OCI-LY7 (cell line): ENCODE results near the gene ART4. TPM values are rescaled to one million over a fixed set of nuclear protein-coding genes. Genes with fewer than 3 reads are reported as not detected.

Source experiments
- BruUV-seq: library from RNA; stranded (reverse); fragments of 400-500 nt; replicated peaks from 2 replicates; lab custom pipeline; 2021; lab: Mats Ljungman, UMichigan
- CTCF ChIA-PET: fragments of 300-600 bp; sonication (Branson Sonifier 250); formaldehyde crosslinking; loops from one replicate; lab custom pipeline; 2022; ENCODE audit warnings: antibody characterized with exemption; ENCODE audit not compliant: unreplicated experiment; lab: Charles Lee
- POLR2A ChIA-PET: fragments of 300-600 bp; sonication (Branson Sonifier 250); formaldehyde crosslinking; loops from one replicate; lab custom pipeline; 2022; ENCODE audit warnings: antibody characterized with exemption; lab: Charles Lee
- DNase-seq: peaks from one replicate; pipeline ENCODE4 v3.0.0-alpha.2; 2015; ENCODE audit warnings: low spot score
- H2AFZ ChIP-seq: fragments of 200-600 bp; sonication (generic), shearing (Covaris generic); 2 replicates; pipeline ENCODE4 v1.6.1; 2014; ENCODE audit warnings: mild to moderate bottlenecking, antibody characterized with exemption, low read length, moderate library complexity
- H3K27ac ChIP-seq: fragments of 200-600 bp; sonication (generic); 2 replicates; pipeline ENCODE4 v1.5.1; 2014; ENCODE audit warnings: mixed run types, low read depth, mild to moderate bottlenecking, moderate library complexity, low read length, inconsistent platforms; ENCODE audit not compliant: poor library complexity, severe bottlenecking
- H3K36me3 ChIP-seq: fragments of 200-600 bp; sonication (generic); 2 replicates; pipeline ENCODE4 v1.6.1; 2014; ENCODE audit warnings: mild to moderate bottlenecking, antibody characterized with exemption, low read length, moderate library complexity, mixed read lengths; ENCODE audit not compliant: insufficient read depth
- H3K4me1 ChIP-seq: fragments of 200-600 bp; sonication (generic); 2 replicates; pipeline ENCODE4 v1.5.1; 2014; ENCODE audit warnings: mild to moderate bottlenecking, low read length; ENCODE audit not compliant: insufficient read depth, poor library complexity, severe bottlenecking
- H3K4me2 ChIP-seq: fragments of 200-600 bp; sonication (generic); 2 replicates; pipeline ENCODE4 v1.6.1; 2014; ENCODE audit warnings: mild to moderate bottlenecking, low read length
- H3K4me3 ChIP-seq: fragments of 200-600 bp; sonication (generic); 2 replicates; pipeline ENCODE4 v1.5.1; 2014; ENCODE audit warnings: mild to moderate bottlenecking, low read depth, low read length; ENCODE audit not compliant: poor library complexity, severe bottlenecking
- H3K79me2 ChIP-seq: fragments of 200-600 bp; sonication (generic); 2 replicates; pipeline ENCODE4 v1.6.1; 2016; ENCODE audit warnings: low read depth, mild to moderate bottlenecking, low read length, moderate library complexity, mixed read lengths; ENCODE audit not compliant: insufficient read depth
- H3K9me2 ChIP-seq: fragments of 200-600 bp; sonication (generic); 2 replicates; pipeline ENCODE4 v1.6.1; 2016; ENCODE audit warnings: mild to moderate bottlenecking, low read length, mixed read lengths; ENCODE audit not compliant: insufficient read depth
- H3K9me3 ChIP-seq: fragments of 200-600 bp; sonication (generic); 2 replicates; pipeline ENCODE4 v1.6.1; 2014; ENCODE audit warnings: mild to moderate bottlenecking, mixed run types, low read length, mixed read lengths
- H4K20me1 ChIP-seq: fragments of 200-600 bp; sonication (generic); 2 replicates; pipeline ENCODE4 v1.6.1; 2014; ENCODE audit warnings: mild to moderate bottlenecking, antibody characterized with exemption, low read length, moderate library complexity, mixed read lengths; ENCODE audit not compliant: insufficient read depth
- EZH2phosphoT487 ChIP-seq: fragments of 200-600 bp; sonication (generic); IDR thresholded peaks from 2 replicates; pipeline ENCODE4 v1.6.1; 2018; ENCODE audit warnings: low read depth, borderline replicate concordance, mild to moderate bottlenecking, mixed run types, antibody characterized with exemption, low read length, moderate library complexity, mixed read lengths
- intact Hi-C: fragments of 100-400 bp; cut with micrococcal nuclease; formaldehyde crosslinking; loops from one replicate; pipeline ENCODE4 v1.10.0; 2022; ENCODE audit not compliant: unreplicated experiment
- total RNA-seq, 2 experiments: library from RNA; depleted of rRNA in 1 of 2; stranded (reverse); fragments of >200 nt in 1 of 2; shearing (Covaris generic) in 1 of 2; gene quantifications; 2 replicates each; pipeline ENCODE4 v1.2.3, GENCODE V29; 2014 to 2022
- TF ChIP-seq, protein P1 (sequence below): fragments of 200-600 bp; sonication (generic); conservative IDR thresholded peaks from 2 replicates; pipeline ENCODE4 v1.5.1; 2014; ENCODE audit warnings: mild to moderate bottlenecking, antibody characterized with exemption, low read length, moderate library complexity, mixed read lengths

ART4 gene
- total RNA-seq, 2 experiments from 2014 or later: not detected

DNA sequence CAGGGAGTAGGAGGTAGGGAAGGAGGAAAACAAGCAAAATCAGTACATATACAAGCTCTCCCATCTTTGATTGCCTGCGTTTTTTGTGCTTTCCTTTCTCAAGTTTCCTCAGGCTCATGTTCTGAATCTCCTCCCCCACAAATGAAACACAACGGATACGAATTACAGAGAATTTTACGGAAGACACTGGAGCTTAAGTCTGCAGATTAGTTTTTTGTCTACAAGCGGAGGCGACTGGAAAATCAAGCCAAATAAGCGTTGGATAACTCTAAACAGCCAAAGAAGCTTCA is 40.7 kb downstream of the ART4 start:
- DNase-seq: no peak
- TF ChIP-seq, protein P1, sequence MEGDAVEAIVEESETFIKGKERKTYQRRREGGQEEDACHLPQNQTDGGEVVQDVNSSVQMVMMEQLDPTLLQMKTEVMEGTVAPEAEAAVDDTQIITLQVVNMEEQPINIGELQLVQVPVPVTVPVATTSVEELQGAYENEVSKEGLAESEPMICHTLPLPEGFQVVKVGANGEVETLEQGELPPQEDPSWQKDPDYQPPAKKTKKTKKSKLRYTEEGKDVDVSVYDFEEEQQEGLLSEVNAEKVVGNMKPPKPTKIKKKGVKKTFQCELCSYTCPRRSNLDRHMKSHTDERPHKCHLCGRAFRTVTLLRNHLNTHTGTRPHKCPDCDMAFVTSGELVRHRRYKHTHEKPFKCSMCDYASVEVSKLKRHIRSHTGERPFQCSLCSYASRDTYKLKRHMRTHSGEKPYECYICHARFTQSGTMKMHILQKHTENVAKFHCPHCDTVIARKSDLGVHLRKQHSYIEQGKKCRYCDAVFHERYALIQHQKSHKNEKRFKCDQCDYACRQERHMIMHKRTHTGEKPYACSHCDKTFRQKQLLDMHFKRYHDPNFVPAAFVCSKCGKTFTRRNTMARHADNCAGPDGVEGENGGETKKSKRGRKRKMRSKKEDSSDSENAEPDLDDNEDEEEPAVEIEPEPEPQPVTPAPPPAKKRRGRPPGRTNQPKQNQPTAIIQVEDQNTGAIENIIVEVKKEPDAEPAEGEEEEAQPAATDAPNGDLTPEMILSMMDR: no peak
- TF ChIP-seq EZH2phosphoT487: no peak
- peak overlapping the region; percentile 77 for H3K4me3 ChIP-seq
- POLR2A ChIA-PET: interaction anchor here (0.8 to 9.9 kb wide), 11 partner anchors 9 to 525 kb away, joined by 3 to 162 read pairs (median 3); a partner anchor contains a TSS
- peak overlapping the region; percentile 61 for H3K27ac ChIP-seq
- peak overlapping the region; percentile 53; the same call in 1 of the 2 replicates for H2AFZ ChIP-seq
- peaks cover 36% of the 10 kb centered on the region for H3K4me1 ChIP-seq
- CTCF ChIA-PET: interaction anchor here (1.7 kb wide), 1 partner anchor 33 kb away, joined by 5 read pairs; no protein-coding TSS in a partner anchor
- no peaks in the 10 kb centered on the region for H3K9me3 ChIP-seq
- no peaks in the 10 kb centered on the region for H3K9me2 ChIP-seq
- peaks cover 68% of the 10 kb centered on the region for H3K79me2 ChIP-seq
- intact Hi-C loops: loop anchor here (1.0 to 10.0 kb wide), 2 partner anchors 28 to 722 kb away; a partner anchor contains a TSS
- peaks cover 23% of the 10 kb centered on the region; the same call in 1 of the 2 replicates for H4K20me1 ChIP-seq
- H3K36me3 ChIP-seq: peaks cover 39% of the 10 kb centered on the region
- peak overlapping the region; percentile 79 for H3K4me2 ChIP-seq
- BruUV-seq: no TSS peak

DNA sequence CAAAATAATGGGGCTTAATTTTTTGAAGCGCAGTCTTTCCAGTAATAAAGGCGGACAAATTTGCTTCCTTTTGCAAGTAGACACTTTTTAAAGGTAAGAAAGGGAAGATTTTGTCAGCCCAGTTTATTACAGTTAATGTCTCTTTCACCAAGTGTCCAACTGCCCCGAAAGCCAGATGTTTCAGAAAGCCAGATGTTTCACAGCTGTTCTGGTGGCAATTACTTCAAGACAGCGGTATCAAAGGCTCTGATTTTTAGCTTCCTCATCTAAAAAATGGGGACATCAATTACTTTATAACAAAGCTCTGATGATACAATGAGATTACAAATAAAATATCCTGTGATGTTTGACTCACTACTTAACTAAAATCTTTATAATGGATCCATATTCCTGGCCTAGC is 41.1 kb downstream of the ART4 start:
- H3K9me2 ChIP-seq: no peaks in the 10 kb centered on the region
- H4K20me1 ChIP-seq: peaks cover 23% of the 10 kb centered on the region; the same call in 1 of the 2 replicates
- TF ChIP-seq EZH2phosphoT487: no peak
- TF ChIP-seq, protein P1: no peak
- ChIA-PET CTCF (interaction anchor here (1.5 to 1.7 kb wide), 2 partner anchors 29 to 33 kb away, joined by 3 to 5 read pairs; no protein-coding TSS in a partner anchor), POLR2A (interaction anchor here (0.6 to 9.9 kb wide), 13 partner anchors 9 to 548 kb away, joined by 3 to 162 read pairs (median 3); partner anchors contain the start of gene SMCO3)
- H3K79me2 ChIP-seq: peaks cover 68% of the 10 kb centered on the region
- DNase-seq: peak; percentile 21
- intact Hi-C loops: loop anchor here (10.0 kb wide), 1 partner anchor 723 kb away; no protein-coding TSS in a partner anchor
- no peaks in the 10 kb centered on the region for H3K9me3 ChIP-seq
- TSS peak; percentile 65 for BruUV-seq
- peak overlapping the region; percentile 77 for H3K4me3 ChIP-seq
- peaks cover 36% of the 10 kb centered on the region for H3K4me1 ChIP-seq
- H2AFZ ChIP-seq: no peak overlapping the region
- H3K36me3 ChIP-seq: peaks cover 43% of the 10 kb centered on the region
- peak overlapping the region; percentile 79 for H3K4me2 ChIP-seq
- peak overlapping the region; percentile 61 for H3K27ac ChIP-seq

DNA sequence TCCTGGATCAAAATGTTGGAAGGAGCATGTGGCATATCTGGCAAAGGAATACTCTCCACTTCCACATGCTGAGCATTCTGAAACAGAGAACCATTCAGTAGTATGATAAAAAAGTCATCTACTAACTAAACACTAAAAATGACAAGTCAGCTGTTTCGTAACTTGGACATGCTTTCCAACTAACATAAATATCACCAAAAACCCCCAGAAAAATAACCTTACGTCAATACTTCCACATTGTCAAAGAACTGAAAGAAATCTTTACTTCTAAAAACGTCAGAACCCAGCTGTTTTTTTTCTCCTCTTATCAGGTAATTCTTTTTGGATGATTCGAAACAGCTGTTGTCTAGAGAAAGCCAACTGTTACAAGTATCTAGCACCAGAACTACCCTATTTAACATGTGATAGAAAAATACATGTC is 48.3 kb downstream of the ART4 start:
- Histone ChIP-seq H3K79me2 (peaks cover 20% of the 10 kb centered on the region; the same call in 1 of the 2 replicates), H2AFZ (no peak overlapping the region), H3K9me3 (no peaks in the 10 kb centered on the region), H3K9me2 (no peaks in the 10 kb centered on the region), H4K20me1 (no peaks in the 10 kb centered on the region), H3K36me3 (peaks cover 98% of the 10 kb centered on the region), H3K4me2 (no peak overlapping the region), H3K4me3 (no peak overlapping the region), H3K4me1 (no peaks in the 10 kb centered on the region), H3K27ac (no peak overlapping the region)
- TF ChIP-seq EZH2phosphoT487: no peak
- TF ChIP-seq, protein P1: no peak
- no peak for DNase-seq
- ChIA-PET POLR2A (interaction anchor here (0.7 to 1.5 kb wide), 2 partner anchors 10 to 211 kb away, joined by 3 to 4 read pairs; no protein-coding TSS in a partner anchor), CTCF (no interaction called here)
- intact Hi-C loops: no loop called here
- no TSS peak for BruUV-seq
